Ovary (tissue), 9 donors: Measurements from ENCODE around the gene FXYD5. TPM values are rescaled to one million over a fixed set of nuclear protein-coding genes. Genes with fewer than 3 reads are reported as not detected.

Experiments used
- DNase-seq, 5 donors: peaks; one replicate each; pipeline ENCODE4 v3.0.0-alpha.2; 2019 to 2020
- H3K27ac ChIP-seq, 2 donors: fragments of 200-600 bp; one replicate each; pipeline versions ENCODE4 v1.5.1 to v1.8.0; 2019 to 2022
- H3K27me3 ChIP-seq: fragments of 200-600 bp; one replicate; pipeline ENCODE4 v1.8.0; 2022
- H3K36me3 ChIP-seq: fragments of 200-600 bp; sonication (generic); one replicate; pipeline ENCODE4 v1.5.1; 2019
- H3K4me1 ChIP-seq: one replicate; pipeline ENCODE4 v1.8.1; 2013; ENCODE audit warnings: mild to moderate bottlenecking, moderate library complexity; ENCODE audit not compliant: insufficient read depth
- H3K4me3 ChIP-seq: fragments of 200-600 bp; sonication (generic); one replicate; pipeline ENCODE4 v1.5.1; 2017
- H3K9me3 ChIP-seq, 2 donors: fragments of 200-600 bp in 1 of 2; sonication (generic) in 1 of 2; one replicate each; pipeline versions ENCODE4 v1.5.1 to v1.8.1; 2013 to 2019; ENCODE audit warnings: mild to moderate bottlenecking in 1 of 2, moderate library complexity in 1 of 2
- CTCF ChIP-seq, 3 donors: fragments of 450-650 bp in 2 of 3; fragments of 200-600 bp in 1 of 3; IDR thresholded peaks; one replicate each; pipeline versions ENCODE4 v1.5.1 to v1.8.0; 2016 to 2022; ENCODE audit warnings: antibody characterized with exemption in 3 of 3, mild to moderate bottlenecking in 1 of 3
- EP300 ChIP-seq: sonication (generic); formaldehyde crosslinking; IDR thresholded peaks from one replicate; pipeline ENCODE4 v1.6.1; 2017; ENCODE audit warnings: antibody characterized with exemption
- POLR2A ChIP-seq: fragments of 450-650 bp; IDR thresholded peaks from one replicate; pipeline ENCODE4 v1.6.1; 2017; ENCODE audit warnings: antibody characterized with exemption, mild to moderate bottlenecking, moderate library complexity
- WGBS, 3 donors: extraction: QIAGEN DNeasy Blood & Tissue Kit in 1 of 3; methylation state at CpG; one replicate each; pipeline versions ENCODE4 v1.1.5 to v1.1.7; 2013 to 2017; 5-methylcytosine and 5-hydroxymethylcytosine counted together
- intact Hi-C, 4 donors: fragments of 100-400 bp; cut with DNase I; formaldehyde crosslinking; loops; one replicate each; pipeline versions ENCODE4 v1.11.0 to v1.15.1; 2022 to 2023
- polyA plus RNA-seq, 2 donors: library from polyadenylated mRNA; stranded (reverse); fragments of 200-250 nt in 1 of 2; fragments of 350-450 nt in 1 of 2; fragmentation: Illumina TruSeq in 1 of 2; extraction: RNeasy Lipid Tissue Mini Kit (QIAGEN cat#74804) in 1 of 2; gene quantifications; one replicate each; pipeline ENCODE4 v1.2.3, GENCODE V29; 2013 to 2014
- total RNA-seq, 7 donors: library from RNA; depleted of rRNA in 2 of 7; stranded (reverse); fragments of >200 nt in 2 of 7; fragmentation: NEBNext Ultra II Directional in 3 of 7; extraction: Animal tissue kit (Norgen Biotek cat#: 25700) in 3 of 7; gene quantifications; one replicate each; pipeline versions ENCODE4 v1.1.0 to v1.2.4, GENCODE V29; 2016 to 2023
- donor health status: DM: no; HTN: no; CAD: no; lungs with moderate emphysema.
- donor health status: DM: no; HTN: no; CAD: no.
- donor health status: Bipolar disorder and iron deficiency.
- donor health status: DM: yes; HTN: yes; CAD: no.
- donor health status: DM: no; HTN: no; CAD: no.
- donor health status: DM: yes; HTN: yes; CAD: no.

Gene FXYD5
- total and polyA plus RNA-seq, 9 donors, result 8.2 to 79.3 (median 22.7) TPM

- H3K4me1 ChIP-seq, result peaks cover 12% of the 10 kb centered on the region
- intact Hi-C loops, result no loop called here
- H3K9me3 ChIP-seq, result no peaks in the 10 kb centered on the region
- H3K27ac ChIP-seq, result peak overlapping the region; percentile 70 to 78
- TF ChIP-seq EP300, result no peak
- no peak for TF ChIP-seq POLR2A
- TF ChIP-seq CTCF (IDR thresholded peaks at IDR 0.05), result peak; percentile 80 to 94 (median 88)
- WGBS, 3 donors, result 0 to 3% (median 0%) methylated on average over 5 to 7 of the region's 7 CpGs
- H3K36me3 ChIP-seq, result no peaks in the 10 kb centered on the region
- DNase-seq, result peak; percentile 69 to 91 (median 85)
- peak overlapping the region; percentile 27 for H3K4me3 ChIP-seq
- H3K27me3 ChIP-seq, result no peaks in the 10 kb centered on the region
Measured at GRCh38 chr19:35135389-35135909, 19.1 kb upstream of the FXYD5 start.

GRCh38 chr19:35136231-35136630 is 18.3 kb upstream of the FXYD5 start:
- no peaks in the 10 kb centered on the region for H3K27me3 ChIP-seq
- no peak overlapping the region for H3K27ac ChIP-seq
- no peak for TF ChIP-seq CTCF (IDR thresholded peaks at IDR 0.05)
- no peaks in the 10 kb centered on the region for H3K9me3 ChIP-seq
- H3K4me1 ChIP-seq, result peaks cover 12% of the 10 kb centered on the region
- DNase-seq, result no peak
- WGBS, 3 donors, result 62 to 66% (median 65%) methylated on average over 11 of the region's 11 CpGs
- intact Hi-C loops, result no loop called here
- no peaks in the 10 kb centered on the region for H3K36me3 ChIP-seq
- no peak overlapping the region for H3K4me3 ChIP-seq

- Histone ChIP-seq H3K36me3 (no peaks in the 10 kb centered on the region), H3K4me3 (no peak overlapping the region), H3K4me1 (peaks cover 12% of the 10 kb centered on the region), H3K27me3 (no peaks in the 10 kb centered on the region), H3K27ac (no peak overlapping the region), H3K9me3 (no peaks in the 10 kb centered on the region)
- intact Hi-C loops, result no loop called here
- DNase-seq, result no peak
- TF ChIP-seq CTCF (IDR thresholded peaks at IDR 0.05) (no peak), POLR2A (no peak), EP300 (no peak)
- 61 to 69% (median 64%) methylated on average over 9 of the region's 9 CpGs for WGBS, 3 donors
Measured at GRCh38 chr19:35136977-35137702, 17.4 kb upstream of the FXYD5 start.

- intact Hi-C loops, result loop anchor here in 1 of 4 donors (2.0 kb wide), 1 partner anchor 14 kb away; no protein-coding TSS in a partner anchor
- H3K9me3 ChIP-seq, result no peaks in the 10 kb centered on the region
- WGBS, 3 donors, result 14 to 21% (median 17%) methylated on average over 15 to 18 of the region's 18 CpGs
- H3K27ac ChIP-seq, result peak within 1 kb of the TSS; percentile 62 to 95
- H3K36me3 ChIP-seq, result no peaks in the 10 kb centered on the region
- peaks cover 12% of the 10 kb centered on the region for H3K4me1 ChIP-seq
- DNase-seq, result peak; percentile 62 to 83 (median 79)
- TF ChIP-seq CTCF (IDR thresholded peaks at IDR 0.05) (no peak), POLR2A (no peak), EP300 (no peak)
- H3K4me3 ChIP-seq, result peak within 1 kb of the TSS; percentile 52
- no peaks in the 10 kb centered on the region for H3K27me3 ChIP-seq
Measured at GRCh38 chr19:35138305-35138892, 16.1 kb upstream of the FXYD5 start, which contains the start of gene FXYD1. FXYD1 (plus strand) TSS chr19:35138824; CDS start chr19:35140080, 1,256 bp downstream.
